Tibial nerve (tissue), 3 donors: ENCODE data around the gene ITPRID1.

ENCODE experiments used
- POLR2A ChIP-seq, 2 donors: fragments of 450-650 bp; IDR thresholded peaks; one replicate each; pipeline ENCODE4 v1.6.1; 2017; ENCODE audit warnings: antibody characterized with exemption in 2 of 2, mild to moderate bottlenecking in 2 of 2, moderate library complexity in 2 of 2
- TF ChIP-seq, protein P1 (sequence below), 5 experiments: fragments of 200-600 bp in 3 of 5; fragments of 450-650 bp in 2 of 5; sonication (generic) in 3 of 5; IDR thresholded peaks; one replicate each; pipeline ENCODE4 v1.5.1; 2016 to 2019; ENCODE audit warnings: antibody characterized with exemption in 5 of 5, mild to moderate bottlenecking in 3 of 5, moderate library complexity in 2 of 5

DNA sequence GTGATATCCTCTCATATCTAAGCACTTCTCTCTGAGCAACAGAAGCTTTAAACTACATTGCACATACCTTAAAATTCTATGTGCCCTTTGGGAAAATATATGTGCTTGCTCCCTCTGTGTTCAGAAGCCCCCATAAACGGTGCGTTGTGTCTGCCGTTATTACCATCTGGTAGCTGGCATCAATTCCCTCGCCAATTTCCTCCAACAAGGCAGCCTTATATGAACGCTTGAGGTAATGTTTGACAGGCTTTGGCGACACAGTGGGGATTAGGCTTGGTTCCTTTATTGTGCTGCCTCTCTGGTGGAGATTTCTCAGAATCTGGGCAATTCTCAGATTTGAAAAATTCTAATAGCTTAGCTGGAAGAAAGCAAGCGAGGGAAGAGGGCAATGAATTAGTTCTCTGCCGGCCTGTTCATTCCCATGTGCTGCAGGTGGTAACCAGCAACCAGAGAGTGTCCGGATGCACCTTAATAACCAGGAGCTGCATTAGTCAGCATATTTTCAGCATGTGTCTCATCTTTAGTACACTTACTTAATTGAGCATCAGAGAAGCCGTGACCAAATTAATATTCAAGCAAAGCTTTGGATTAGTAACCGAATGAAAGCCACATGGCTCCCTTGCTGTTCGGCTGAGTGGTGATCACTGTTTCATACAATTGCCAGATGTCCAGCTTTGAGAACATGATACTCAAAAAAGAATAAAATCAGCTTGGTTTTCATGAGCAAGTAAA, 165.8 kb downstream of the ITPRID1 start:
- TF ChIP-seq POLR2A (IDR thresholded peaks at IDR 0.05), result no peak
- TF ChIP-seq, protein P1, sequence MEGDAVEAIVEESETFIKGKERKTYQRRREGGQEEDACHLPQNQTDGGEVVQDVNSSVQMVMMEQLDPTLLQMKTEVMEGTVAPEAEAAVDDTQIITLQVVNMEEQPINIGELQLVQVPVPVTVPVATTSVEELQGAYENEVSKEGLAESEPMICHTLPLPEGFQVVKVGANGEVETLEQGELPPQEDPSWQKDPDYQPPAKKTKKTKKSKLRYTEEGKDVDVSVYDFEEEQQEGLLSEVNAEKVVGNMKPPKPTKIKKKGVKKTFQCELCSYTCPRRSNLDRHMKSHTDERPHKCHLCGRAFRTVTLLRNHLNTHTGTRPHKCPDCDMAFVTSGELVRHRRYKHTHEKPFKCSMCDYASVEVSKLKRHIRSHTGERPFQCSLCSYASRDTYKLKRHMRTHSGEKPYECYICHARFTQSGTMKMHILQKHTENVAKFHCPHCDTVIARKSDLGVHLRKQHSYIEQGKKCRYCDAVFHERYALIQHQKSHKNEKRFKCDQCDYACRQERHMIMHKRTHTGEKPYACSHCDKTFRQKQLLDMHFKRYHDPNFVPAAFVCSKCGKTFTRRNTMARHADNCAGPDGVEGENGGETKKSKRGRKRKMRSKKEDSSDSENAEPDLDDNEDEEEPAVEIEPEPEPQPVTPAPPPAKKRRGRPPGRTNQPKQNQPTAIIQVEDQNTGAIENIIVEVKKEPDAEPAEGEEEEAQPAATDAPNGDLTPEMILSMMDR (IDR thresholded peaks at IDR 0.05), result no peak
